Activated naive CD8-positive, alpha-beta T cell treated with anti-CD3 and anti-CD28 coated beads, Interleukin-2, amount 50 U/mL, for 24 hours (primary cell): ENCODE measurements around the gene ZNF618.

Experiments
- ATAC-seq: fragments of 150-1000 bp; cut with Tn5 transposase; one replicate; pipeline ENCODE4 v1.10.0; 2021
- DNase-seq: peaks from one replicate; pipeline ENCODE4 v3.0.0; 2021
- H3K27ac Mint-ChIP-seq: one replicate; pipeline ENCODE4 v1.8.0; 2021; ENCODE audit warnings: mild to moderate bottlenecking, mixed read lengths
- H3K27me3 Mint-ChIP-seq: one replicate; pipeline ENCODE4 v1.8.0; 2021; ENCODE audit warnings: mixed read lengths
- H3K36me3 Mint-ChIP-seq: one replicate; pipeline ENCODE4 v1.8.0; 2021; ENCODE audit warnings: low read depth, mixed read lengths
- H3K4me1 Mint-ChIP-seq: one replicate; pipeline ENCODE4 v1.8.0; 2021; ENCODE audit warnings: mixed read lengths
- H3K4me3 Mint-ChIP-seq: one replicate; pipeline ENCODE4 v1.8.0; 2021; ENCODE audit warnings: mild to moderate bottlenecking, moderate library complexity, mixed read lengths
- H3K9me3 Mint-ChIP-seq: one replicate; pipeline ENCODE4 v1.8.0; 2021; ENCODE audit warnings: mixed read lengths

Gene ZNF618

DNA sequence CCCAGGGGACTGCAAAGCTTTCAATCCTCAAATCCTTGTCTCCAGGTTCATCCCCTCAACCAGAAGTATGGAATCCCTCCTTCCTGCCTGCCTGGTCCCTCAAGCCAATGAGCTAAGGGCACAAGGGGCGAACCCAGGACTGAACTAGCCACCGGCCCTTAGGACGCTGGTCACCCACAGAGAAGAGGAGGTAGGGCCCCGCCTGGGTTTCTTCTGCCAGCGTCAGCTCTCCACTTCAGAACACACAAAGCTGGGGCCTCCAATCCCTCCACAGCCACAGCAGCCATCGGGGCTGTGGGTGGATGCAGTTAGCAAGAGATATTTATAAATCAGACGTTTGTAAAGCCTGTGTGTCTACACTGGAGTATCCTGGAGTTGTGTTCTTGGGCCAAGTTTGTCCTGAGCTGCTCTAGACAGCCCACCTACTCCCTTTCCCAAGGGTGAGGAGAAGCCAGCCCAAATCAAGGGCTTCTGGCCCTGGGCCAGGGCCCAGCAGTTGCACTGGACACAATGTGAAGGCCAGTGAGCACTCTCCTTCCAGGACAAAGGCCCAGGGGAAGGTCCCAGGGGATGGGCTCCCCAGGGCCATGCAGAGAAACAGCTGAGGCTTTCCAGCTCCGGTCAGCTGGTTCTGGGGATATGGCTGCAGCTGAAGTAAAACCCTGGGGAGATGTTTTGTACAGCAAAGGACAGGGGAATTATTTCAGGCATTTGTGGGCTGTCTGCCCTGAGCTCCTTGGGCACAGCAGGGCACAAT is 183.1 kb downstream of the ZNF618 start:
- no peak for DNase-seq
- H3K4me1 Mint-ChIP-seq = no peaks in the 10 kb centered on the region
- no peaks in the 10 kb centered on the region for H3K9me3 Mint-ChIP-seq
- H3K27ac Mint-ChIP-seq = no peak overlapping the region
- no peak for ATAC-seq
- no peaks in the 10 kb centered on the region for H3K36me3 Mint-ChIP-seq
- no peak overlapping the region for H3K4me3 Mint-ChIP-seq
- H3K27me3 Mint-ChIP-seq = no peaks in the 10 kb centered on the region

DNA sequence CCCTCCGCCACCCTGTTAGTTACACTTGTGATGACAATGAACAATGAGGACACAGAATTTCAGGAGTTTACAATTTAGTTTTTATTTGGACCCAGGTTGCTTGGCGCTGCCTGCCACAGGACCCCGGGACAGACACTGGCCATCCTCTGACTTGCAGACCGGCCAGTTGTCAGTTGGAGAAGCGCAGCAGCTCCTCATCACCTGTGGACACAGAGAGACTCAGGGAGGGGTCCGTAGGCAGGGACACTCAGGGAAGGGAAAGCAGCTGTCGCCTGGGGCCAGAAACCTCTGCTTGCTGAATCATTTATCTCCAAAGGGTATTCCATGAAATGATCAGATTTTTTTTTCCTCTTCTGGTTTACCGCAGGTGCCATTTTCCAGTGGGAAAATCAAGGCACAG is 184.0 kb downstream of the ZNF618 start:
- H3K27ac Mint-ChIP-seq = no peak overlapping the region
- ATAC-seq = no peak
- H3K27me3 Mint-ChIP-seq = no peaks in the 10 kb centered on the region
- H3K4me1 Mint-ChIP-seq = no peaks in the 10 kb centered on the region
- no peaks in the 10 kb centered on the region for H3K9me3 Mint-ChIP-seq
- no peak for DNase-seq
- H3K4me3 Mint-ChIP-seq = no peak overlapping the region
- no peaks in the 10 kb centered on the region for H3K36me3 Mint-ChIP-seq

DNA sequence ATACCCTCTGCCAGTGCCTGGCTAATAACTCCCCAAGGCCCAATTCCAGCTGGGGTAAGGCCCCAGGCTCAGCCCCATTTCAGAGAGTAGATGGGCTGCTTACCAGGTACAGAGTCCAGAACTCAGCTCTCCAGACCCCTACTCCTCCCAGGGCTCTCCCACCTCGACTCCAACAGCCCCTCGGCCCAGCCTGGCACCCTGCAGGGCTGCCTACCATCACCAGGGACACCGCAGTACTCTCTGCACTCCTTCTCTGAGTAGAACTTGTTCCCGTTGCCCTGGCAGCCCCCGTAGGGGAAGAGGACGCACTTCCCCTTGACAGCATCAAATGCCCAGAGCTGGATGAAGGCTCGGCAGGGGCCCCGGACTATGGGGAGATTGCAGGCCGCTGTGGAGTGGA is 184.6 kb downstream of the ZNF618 start:
- Mint-ChIP-seq H3K9me3 (no peaks in the 10 kb centered on the region), H3K36me3 (no peaks in the 10 kb centered on the region), H3K27ac (no peak overlapping the region), H3K4me1 (no peaks in the 10 kb centered on the region), H3K27me3 (no peaks in the 10 kb centered on the region), H3K4me3 (no peak overlapping the region)
- no peak for ATAC-seq
- no peak for DNase-seq

DNA sequence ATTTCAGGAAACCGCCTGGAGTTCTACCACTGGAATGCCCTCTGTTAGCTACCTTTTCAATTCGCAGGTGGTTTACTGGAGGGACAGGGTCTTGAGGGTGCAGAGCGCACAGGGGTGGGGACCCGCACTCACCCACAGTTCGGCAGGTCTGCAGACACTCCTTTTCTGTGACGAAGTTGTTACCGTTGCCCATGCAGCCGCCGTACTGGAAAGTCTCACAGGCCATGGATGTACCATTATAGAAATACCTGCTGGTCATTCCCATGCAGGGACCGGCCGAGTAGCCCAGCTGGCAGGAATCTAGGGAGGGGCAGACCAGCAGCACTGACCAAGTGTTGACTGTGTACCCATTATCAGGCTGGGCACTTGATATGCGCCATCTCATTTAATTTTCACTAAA is 185.2 kb downstream of the ZNF618 start:
- Mint-ChIP-seq H3K27me3 (no peaks in the 10 kb centered on the region), H3K4me3 (no peak overlapping the region), H3K4me1 (no peaks in the 10 kb centered on the region)

DNA sequence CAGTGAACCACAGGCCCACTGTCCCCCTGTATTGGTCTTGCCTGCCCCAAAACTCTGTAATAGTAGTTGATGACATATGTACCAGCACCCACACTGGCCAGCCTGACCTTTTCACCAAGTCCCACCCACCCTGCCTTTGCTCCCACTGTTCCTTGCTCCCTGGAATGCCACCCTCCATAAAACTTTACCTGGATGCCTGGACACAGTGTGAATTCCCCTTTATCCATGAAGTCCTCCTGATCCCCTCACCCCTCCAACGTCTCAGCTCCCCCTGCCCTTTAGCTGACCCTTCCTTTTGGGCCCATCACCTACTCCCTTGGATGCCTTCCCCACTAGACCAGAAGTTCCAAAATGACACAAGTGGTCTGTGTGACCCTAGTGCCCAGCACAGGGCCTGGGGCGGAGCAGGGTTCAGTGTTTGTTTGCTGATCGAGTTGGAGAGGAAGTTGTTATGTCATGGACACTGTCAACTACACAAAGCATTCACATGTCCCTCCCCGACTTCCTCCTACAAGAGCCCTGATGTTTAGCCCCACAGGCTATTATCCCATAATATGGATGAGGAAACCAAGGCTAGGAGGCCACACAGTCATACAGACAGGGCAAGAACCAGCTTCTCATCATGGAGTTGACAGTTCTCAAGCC is 185.8 kb downstream of the ZNF618 start:
- Mint-ChIP-seq H3K4me1 (no peaks in the 10 kb centered on the region), H3K27ac (no peak overlapping the region)

More for the DNA sequence above, 185.2 kb downstream of the ZNF618 start:
- no peak for ATAC-seq
- no peak for DNase-seq
- Mint-ChIP-seq H3K9me3 (no peaks in the 10 kb centered on the region), H3K36me3 (no peaks in the 10 kb centered on the region), H3K27ac (no peak overlapping the region)

DNA sequence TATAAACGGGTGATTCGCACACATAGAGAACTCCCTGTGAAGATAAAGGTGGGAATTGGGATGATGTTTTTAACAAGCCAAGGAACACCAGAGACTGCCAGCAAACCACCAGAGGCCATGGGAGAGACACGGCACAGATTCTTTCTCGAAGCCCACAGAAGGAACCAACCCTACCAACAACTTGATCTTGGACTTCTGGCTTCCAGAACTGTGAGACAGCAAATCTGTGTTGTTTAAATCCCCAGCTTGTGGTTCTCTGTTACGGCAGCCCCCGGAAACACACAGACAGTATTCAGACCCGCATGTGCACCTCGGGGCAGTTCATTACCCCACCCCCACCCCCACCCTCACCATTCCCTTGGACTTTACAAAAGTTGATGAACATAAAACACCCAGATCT is 189.2 kb downstream of the ZNF618 start:
- Mint-ChIP-seq H3K4me3 (no peak overlapping the region), H3K4me1 (no peaks in the 10 kb centered on the region), H3K27ac (no peak overlapping the region), H3K27me3 (peaks cover 3% of the 10 kb centered on the region), H3K36me3 (no peaks in the 10 kb centered on the region), H3K9me3 (no peaks in the 10 kb centered on the region)
- DNase-seq (no peak), ATAC-seq (no peak)

More for the DNA sequence above, 185.8 kb downstream of the ZNF618 start:
- H3K9me3 Mint-ChIP-seq = no peaks in the 10 kb centered on the region
- DNase-seq = no peak
- no peak overlapping the region for H3K4me3 Mint-ChIP-seq
- H3K36me3 Mint-ChIP-seq = no peaks in the 10 kb centered on the region
- H3K27me3 Mint-ChIP-seq = peaks cover 3% of the 10 kb centered on the region
- ATAC-seq = no peak

DNA sequence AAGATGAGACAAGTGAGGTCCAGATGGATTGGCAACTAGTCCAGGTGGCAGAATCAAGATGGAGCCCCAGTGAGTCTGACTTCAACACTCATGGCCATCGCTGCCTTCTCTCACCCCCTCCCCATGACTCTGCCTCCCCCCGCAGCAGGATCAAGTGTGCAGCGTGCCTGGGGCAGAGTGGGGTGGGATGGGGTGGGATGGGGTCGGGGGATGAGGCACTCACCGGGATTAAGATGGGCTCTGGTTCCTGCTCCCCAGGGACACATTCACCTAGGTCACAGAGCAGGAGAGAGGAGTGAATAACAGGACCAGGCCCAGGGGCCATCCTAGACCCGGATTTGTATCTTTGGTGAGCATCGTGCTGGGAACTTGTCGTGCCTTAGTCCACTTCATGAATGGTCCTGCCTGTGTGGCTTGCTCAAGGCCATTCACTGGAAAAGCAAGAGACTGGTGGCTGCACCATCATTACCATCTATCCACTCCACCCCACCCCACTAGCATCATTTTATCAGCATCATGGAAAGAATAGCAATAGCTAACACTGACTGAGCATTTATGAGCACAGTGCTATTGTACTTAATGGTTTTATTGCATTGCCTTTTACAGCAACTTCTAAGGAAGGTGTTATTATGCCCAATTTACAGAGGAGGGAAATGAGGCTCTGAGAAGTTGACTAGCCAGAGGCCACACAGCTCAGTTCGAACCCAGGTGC is 193.5 kb downstream of the ZNF618 start:
- H3K27me3 Mint-ChIP-seq = peaks cover 6% of the 10 kb centered on the region

DNA sequence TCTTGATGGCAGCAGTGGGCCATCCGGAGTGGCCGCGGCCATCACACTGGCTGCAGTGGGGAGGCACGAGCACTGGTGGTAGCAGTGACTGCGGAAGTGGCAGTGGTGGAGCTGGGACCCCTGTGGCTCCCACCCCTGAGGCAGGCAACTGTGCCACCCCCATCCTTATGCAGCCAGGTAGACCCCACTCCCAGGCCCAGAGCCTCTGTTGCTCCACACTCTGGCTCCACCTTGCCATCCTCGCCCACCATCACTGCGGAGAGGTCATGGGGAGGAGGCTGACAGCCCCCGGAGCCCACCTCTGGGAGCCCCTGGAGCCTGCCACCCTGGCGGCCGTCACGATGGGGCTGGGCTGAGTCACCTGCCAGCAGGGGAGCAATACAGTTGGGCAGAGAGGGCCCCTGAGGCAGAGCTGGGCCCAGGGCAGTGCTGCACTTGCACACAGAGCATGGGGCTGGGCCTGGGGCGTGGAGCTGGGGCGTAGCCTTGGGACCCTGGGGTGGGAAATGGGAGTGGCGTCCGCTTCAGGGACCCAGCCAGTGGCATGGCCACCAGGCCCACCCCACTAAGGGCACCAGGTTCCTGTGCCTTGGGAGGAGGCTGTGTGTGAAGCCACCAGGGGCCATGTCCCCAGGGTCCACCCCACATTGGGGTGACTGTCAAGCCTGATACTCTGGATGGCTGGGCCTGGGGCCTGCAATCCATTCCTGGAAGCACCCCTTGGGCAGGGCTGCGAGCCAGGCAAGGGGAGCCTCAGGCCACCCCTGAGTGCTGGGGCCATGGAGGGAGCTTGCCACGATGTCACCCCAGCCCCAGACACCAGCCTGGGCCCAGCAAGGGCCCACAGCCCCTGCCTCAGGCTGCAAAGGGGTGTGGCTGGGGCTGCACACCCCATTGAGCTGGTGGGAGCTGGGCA is 194.3 kb downstream of the ZNF618 start:
- H3K4me1 Mint-ChIP-seq = no peaks in the 10 kb centered on the region
- no peak for ATAC-seq

More for the DNA sequence above, 193.5 kb downstream of the ZNF618 start:
- no peaks in the 10 kb centered on the region for H3K4me1 Mint-ChIP-seq
- no peak overlapping the region for H3K4me3 Mint-ChIP-seq
- ATAC-seq (no peak), DNase-seq (no peak)
- H3K9me3 Mint-ChIP-seq = no peaks in the 10 kb centered on the region
- H3K27ac Mint-ChIP-seq = no peak overlapping the region
- H3K36me3 Mint-ChIP-seq = no peaks in the 10 kb centered on the region

DNA sequence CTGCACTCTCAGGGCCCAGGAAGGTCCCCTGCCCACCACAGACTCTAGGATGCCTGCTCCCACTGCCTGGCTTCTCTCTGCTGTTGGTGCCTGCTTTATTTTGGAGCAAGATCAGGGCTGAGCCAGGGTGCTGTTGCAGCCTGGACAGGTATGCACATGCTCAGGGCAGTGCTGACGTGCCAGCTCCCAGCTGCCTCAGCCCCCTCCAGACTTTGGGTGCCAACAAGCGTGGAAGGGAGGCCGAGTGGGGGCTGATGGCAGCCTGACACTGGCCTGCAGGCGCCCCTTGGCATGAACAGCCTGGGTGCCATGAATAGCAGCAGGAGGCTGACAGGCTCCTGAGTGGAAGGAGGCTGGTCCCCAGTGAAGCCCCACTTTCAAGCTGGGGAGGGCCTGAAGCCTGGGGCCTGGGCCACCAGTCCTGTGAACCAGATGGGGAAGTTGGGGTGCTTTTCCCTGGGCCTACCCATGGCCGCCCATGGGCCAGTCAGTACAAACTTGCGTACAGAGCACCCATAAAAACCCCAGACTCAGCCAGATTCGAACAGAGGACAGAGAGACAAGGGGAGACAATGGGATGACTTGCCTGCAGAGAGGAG is 195.2 kb downstream of the ZNF618 start:
- H3K27ac Mint-ChIP-seq = no peak overlapping the region
- no peaks in the 10 kb centered on the region for H3K36me3 Mint-ChIP-seq
- H3K27me3 Mint-ChIP-seq = peaks cover 13% of the 10 kb centered on the region
- DNase-seq (no peak), ATAC-seq (no peak)
- H3K4me1 Mint-ChIP-seq = no peaks in the 10 kb centered on the region
- no peaks in the 10 kb centered on the region for H3K9me3 Mint-ChIP-seq
- H3K4me3 Mint-ChIP-seq = no peak overlapping the region

More for the DNA sequence above, 194.3 kb downstream of the ZNF618 start:
- Mint-ChIP-seq H3K27me3 (peaks cover 7% of the 10 kb centered on the region), H3K27ac (no peak overlapping the region), H3K4me3 (no peak overlapping the region), H3K36me3 (no peaks in the 10 kb centered on the region), H3K9me3 (no peaks in the 10 kb centered on the region)
- no peak for DNase-seq

DNA sequence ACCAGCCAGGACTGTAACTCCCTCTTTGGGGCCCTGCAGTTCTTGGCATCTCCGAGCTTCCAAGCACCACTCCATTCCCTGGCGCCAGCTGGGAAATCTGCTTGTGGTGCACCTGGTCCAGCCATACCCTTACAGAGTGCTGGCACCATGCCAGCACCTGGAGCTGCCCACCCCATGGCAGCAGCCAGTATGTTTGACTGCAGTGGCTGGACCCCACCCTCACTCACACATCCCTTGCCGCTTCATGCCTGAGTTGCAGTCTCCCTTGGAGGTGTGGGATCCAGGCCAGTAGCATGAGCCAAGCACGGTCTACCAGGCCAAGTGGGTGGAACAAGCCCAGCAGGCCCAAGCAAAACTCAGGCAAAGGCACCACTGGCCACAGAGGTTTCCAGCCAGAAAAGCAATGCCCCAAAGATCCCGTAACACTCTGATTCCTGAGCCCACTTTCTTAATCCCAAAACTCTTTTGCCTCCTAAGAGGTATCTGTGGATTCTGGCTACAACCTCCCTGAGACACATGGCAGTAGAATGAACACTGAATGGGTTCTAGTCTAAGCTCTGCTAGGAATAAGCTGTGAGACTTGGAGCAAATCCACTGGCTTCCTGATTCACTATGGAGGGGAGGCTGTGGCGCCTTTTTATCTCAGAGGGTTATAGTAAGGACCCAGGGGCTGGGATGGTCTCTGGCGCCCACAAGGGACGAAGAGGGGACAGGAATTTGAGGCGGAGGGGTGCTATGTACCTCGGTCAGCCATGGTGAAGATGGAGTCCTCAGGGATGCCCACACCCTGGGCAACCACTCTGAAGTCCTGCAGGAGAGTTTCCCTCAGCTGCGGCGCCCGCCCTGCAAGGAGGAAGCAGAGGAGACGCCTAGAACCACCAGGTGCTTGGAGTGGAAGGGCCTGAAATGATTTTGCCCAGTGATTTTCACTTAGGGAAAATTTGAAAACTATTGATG is 196.4 kb downstream of the ZNF618 start:
- Mint-ChIP-seq H3K27me3 (peaks cover 12% of the 10 kb centered on the region), H3K4me1 (no peaks in the 10 kb centered on the region), H3K9me3 (no peaks in the 10 kb centered on the region), H3K27ac (no peak overlapping the region), H3K4me3 (no peak overlapping the region), H3K36me3 (no peaks in the 10 kb centered on the region)
- DNase-seq = no peak
- no peak for ATAC-seq

DNA sequence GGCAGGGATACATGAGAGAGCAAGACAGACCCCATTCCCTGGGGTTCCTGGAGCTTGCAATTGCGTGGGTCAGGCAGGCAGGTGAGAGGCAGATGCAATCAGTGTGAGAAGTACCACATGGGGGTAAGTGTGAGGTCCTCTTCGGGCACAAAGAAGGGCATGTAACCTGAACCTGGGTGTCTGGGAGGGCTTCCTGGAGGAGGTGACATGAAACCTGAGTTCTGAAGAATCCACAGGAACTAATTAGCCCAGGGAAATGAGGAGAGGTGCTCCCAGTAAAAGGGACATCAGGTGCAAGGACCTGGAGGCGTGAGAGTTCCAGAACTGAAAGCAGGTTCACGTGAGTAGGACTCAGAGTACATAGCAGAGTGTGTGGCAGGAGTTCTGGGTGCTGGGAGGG is 199.5 kb downstream of the ZNF618 start:
- H3K4me3 Mint-ChIP-seq = no peak overlapping the region
- no peaks in the 10 kb centered on the region for H3K4me1 Mint-ChIP-seq
- H3K9me3 Mint-ChIP-seq = no peaks in the 10 kb centered on the region
- no peak for ATAC-seq
- DNase-seq = no peak
- peaks cover 12% of the 10 kb centered on the region for H3K27me3 Mint-ChIP-seq
- no peak overlapping the region for H3K27ac Mint-ChIP-seq
- no peaks in the 10 kb centered on the region for H3K36me3 Mint-ChIP-seq

DNA sequence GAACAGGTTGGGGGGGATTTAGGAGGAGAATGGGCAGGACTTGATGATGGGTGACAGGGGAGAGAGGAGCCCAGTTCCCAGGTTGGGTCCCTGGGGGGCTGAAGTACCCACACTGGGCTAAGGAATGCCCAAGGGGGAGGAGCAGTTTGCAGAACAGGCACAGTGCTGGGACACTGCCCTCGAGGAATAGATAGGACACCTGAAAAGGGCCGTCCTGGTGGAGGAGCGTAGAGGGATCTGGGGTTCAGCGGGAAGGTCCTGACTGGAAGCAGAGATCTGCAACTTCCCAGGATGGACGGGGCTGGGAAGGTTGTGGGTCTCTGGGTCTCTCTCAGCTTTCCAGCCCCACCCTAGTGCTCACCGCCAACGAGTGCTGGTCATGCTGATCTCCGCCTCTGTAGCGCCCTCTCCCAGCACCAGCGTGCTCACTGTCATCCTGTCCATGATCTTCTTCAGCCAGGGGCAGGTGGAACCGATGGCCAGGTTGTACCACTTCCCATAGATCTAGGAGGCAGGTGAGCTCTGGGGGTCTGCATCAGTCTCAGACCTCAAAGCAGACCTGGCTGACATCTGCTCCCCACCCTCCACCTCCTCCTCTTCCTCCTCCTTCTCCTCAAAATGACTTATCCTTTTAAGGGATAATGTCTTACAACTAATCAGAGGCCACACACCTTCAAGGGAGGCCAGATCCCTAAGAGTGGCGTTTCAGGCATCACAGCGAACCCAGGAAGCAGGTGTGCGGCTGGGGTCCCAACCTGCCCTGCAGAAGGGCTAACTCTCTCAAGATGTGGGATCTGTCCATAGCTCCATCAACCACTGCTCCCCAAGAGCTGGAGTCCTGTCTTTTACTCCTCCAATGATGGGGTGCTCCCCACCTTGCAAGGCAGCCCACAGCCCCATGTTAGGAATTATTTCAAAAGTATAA is 200.4 kb downstream of the ZNF618 start:
- H3K36me3 Mint-ChIP-seq = no peaks in the 10 kb centered on the region
- DNase-seq (no peak), ATAC-seq (no peak)
- peaks cover 12% of the 10 kb centered on the region for H3K27me3 Mint-ChIP-seq
- H3K4me3 Mint-ChIP-seq = no peak overlapping the region
- no peak overlapping the region for H3K27ac Mint-ChIP-seq
- no peaks in the 10 kb centered on the region for H3K9me3 Mint-ChIP-seq
- H3K4me1 Mint-ChIP-seq = no peaks in the 10 kb centered on the region
